MG63 (cell line): ENCODE measurements around the gene GNG7. TPM values are rescaled to one million over a fixed set of nuclear protein-coding genes. Genes with fewer than 3 reads are reported as not detected.
"Not testable (repeated sequence)": the region's sequence is repeated elsewhere in the genome, so short reads cannot be mapped to it uniquely, and the experiment has no call there.

Source experiments
- DNase-seq: peaks from one replicate; pipeline ENCODE4 v3.0.0-alpha.2; 2020
- H3K27me3 ChIP-seq: fragments of 250-450 bp; sonication (Bioruptor Pico); 2 replicates; pipeline ENCODE4 v1.5.1; 2020; ENCODE audit warnings: mild to moderate bottlenecking, moderate library complexity
- H3K36me3 ChIP-seq: fragments of 250-450 bp; sonication (Bioruptor Pico); 2 replicates; pipeline ENCODE4 v1.5.1; 2020; ENCODE audit warnings: mild to moderate bottlenecking, moderate library complexity
- H3K4me3 ChIP-seq: fragments of 250-450 bp; sonication (Bioruptor Pico); 2 replicates; pipeline ENCODE4 v1.5.1; 2020; ENCODE audit warnings: mild to moderate bottlenecking, moderate library complexity
- H3K9me3 ChIP-seq: fragments of 250-450 bp; sonication (Bioruptor Pico); 2 replicates; pipeline ENCODE4 v1.5.1; 2020; ENCODE audit warnings: mild to moderate bottlenecking, moderate library complexity
- total RNA-seq: library from RNA; depleted of rRNA; stranded (reverse); fragments of >200 nt; shearing (Covaris generic); gene quantifications from 2 replicates; pipeline ENCODE4 v1.2.3, GENCODE V29; 2014; ENCODE audit warnings: low replicate concordance

GNG7 gene
- total RNA-seq, 1 experiment from 2014 or later = 0.20 TPM

DNA sequence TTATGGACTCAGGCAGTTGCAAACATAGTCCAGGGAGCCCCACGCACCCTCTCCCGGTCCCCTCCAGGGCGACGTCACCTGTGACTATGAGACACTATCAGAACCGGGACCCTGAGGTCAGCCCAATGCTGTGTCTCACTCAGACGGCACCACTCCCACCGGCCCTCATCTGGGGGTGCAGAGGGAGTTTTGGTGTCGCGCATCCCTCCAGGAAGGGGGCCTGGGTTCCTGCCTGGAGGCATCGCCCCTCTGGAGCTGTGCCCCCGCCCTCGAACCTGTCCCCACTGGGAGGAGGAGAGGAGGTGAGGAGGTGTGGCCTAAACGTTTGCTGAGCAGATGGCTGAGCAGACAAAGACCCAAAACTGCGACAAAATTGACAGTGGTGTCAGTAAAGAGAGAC lies 175.3 kb downstream of the GNG7 start:
- DNase-seq = no peak
- Histone ChIP-seq H3K9me3 (no peaks in the 10 kb centered on the region), H3K4me3 (no peak overlapping the region), H3K27me3 (no peaks in the 10 kb centered on the region), H3K36me3 (no peaks in the 10 kb centered on the region)

DNA sequence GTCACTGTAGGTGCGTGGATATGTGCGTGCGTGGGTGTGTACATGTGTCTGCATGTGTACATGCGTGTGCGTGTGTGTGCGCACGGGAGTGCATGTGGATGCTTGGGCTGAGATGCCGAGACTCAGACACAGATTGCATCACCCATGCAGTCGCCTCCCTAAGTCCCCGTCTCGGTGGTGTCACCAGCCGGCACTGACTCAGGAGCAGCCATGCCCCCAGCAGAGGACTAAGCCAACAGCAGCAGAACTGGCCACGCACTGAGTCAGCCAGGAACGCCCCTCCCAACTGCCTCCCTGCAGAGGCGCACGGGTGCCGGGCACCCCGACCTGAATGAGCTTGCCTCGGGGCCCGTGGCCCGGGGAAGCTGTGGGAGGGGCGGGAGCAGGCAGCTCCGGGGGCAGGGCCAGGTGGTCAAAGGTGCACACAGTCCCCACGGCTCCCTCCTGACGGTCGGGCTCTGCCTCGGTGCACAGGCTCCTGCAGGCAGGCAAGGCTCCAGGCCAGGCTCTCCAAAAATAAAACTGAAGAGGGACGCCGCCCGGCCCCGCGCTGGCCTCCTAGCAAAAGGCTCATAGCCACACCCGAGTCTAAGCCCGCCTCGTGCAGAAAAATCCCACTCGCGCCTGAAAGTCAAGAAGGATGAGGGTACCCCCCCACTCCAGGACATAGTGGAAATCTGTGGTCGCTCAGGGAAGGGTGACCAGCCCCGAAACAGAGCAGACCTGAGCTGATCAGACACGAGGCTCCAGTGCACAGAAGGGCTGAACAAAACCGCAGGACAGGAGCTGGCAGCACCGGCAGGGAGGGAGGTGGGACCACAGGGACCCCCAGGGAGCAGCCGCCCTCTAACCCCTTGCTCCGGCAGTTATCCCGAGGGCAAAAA lies 177.4 kb downstream of the GNG7 start:
- peak; percentile 82 for DNase-seq
- no peaks in the 10 kb centered on the region for H3K27me3 ChIP-seq
- H3K36me3 ChIP-seq = no peaks in the 10 kb centered on the region
- no peaks in the 10 kb centered on the region for H3K9me3 ChIP-seq
- H3K4me3 ChIP-seq = peak overlapping the region; percentile 9; the same call in 1 of the 2 replicates

DNA sequence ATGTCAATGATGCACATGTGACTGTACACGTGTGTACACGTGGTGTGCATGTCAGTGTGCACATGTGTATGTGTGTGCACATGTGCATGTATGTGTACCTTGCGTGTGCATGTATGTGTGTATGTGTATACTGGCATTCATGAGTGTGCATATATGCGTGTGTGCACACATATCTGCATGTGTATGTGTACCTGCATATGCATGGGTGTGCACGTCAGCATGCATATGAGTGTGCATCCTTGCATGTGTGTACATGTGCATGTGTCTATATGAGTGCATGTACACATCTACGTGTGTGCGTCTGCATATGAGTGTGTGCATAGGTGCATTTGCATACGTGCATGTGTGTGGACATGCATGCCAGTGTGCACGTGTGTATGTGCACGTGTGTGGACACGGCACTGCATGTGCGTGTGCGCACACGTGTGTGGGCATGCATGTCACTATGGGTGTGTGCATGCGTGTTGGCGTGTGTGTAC lies 178.1 kb downstream of the GNG7 start:
- H3K36me3 ChIP-seq = no peaks in the 10 kb centered on the region
- no peak for DNase-seq
- no peaks in the 10 kb centered on the region for H3K27me3 ChIP-seq
- H3K4me3 ChIP-seq = no peak overlapping the region
- H3K9me3 ChIP-seq = no peaks in the 10 kb centered on the region

DNA sequence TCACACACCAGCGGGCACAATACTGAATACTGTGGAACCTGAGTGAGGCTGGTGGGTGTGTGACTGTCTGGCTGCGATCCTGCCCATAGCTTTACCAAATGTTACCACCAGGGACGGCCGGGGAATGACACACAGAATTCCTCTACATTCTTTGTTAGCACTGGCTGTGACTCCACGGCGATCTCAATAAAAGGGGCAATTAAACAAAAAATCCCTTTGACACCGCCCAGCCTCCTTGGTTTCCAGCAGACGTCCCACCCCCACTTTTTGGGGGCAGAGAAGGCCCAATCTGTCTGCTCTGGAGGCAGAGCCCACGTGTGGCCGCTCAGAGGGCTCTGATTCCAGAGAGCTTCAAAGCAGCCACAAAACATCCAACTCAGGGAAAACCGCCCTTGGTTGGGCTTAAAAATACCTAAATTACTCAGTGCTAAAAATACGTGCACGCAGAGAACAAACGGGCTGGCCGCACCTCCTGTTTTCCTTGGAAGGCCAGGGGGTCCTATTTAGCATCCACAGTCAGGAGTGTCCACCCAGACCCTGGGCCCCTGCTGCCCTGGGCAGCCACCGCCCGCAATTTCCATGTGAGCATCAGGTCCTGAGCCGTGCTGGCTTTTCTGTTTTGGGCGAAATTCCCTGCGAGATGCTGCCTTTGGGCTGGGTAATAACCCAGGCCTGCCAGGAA lies 178.7 kb downstream of the GNG7 start:
- no peak for DNase-seq
- Histone ChIP-seq H3K9me3 (no peaks in the 10 kb centered on the region), H3K27me3 (no peaks in the 10 kb centered on the region), H3K4me3 (no peak overlapping the region), H3K36me3 (no peaks in the 10 kb centered on the region)

DNA sequence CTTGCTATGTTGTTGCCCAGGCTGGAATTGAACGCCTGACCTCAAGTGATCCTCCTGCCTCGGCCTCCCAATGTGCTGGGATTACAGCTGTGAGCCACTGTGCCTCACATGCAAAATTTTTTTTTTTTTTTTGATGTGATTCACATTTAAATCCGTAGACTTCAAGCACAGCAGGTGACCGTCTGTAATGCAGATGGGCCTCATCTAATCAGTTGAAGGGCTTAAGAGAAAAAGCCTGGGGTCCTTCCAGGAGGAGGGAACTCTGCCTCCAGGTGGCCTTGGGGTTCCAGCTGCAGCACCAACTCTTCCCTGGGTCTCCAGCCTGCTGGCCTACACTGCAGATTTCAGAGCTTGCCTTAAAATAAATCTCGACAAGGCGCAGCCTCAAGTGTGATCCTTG lies 183.0 kb downstream of the GNG7 start:
- no peaks in the 10 kb centered on the region for H3K36me3 ChIP-seq
- no peak for DNase-seq

DNA sequence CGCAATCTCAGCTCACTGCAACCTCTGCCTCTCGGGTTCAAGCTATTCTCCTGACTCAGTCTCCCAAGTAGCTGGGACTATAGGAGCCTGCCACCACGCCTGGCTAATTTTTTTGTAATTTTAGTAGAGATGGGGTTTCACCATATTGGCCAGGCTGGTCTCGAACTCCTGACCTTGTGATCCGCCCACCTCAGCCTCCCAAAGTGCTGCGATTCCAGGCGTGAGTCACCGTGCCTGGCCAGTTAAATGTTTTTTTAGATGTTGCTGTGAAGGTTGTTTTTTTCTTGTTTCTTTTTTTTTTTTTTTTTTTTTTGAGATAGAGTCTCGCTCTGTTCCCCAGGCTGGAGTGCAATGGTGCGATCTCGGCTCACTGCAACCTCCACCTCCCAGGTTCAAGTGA lies 183.6 kb downstream of the GNG7 start:
- not testable (repeated sequence) for DNase-seq, H3K36me3 ChIP-seq, H3K27me3 ChIP-seq, H3K4me3 ChIP-seq, H3K9me3 ChIP-seq

More for the DNA sequence above, 183.0 kb downstream of the GNG7 start:
- Histone ChIP-seq H3K9me3 (no peaks in the 10 kb centered on the region), H3K27me3 (no peaks in the 10 kb centered on the region), H3K4me3 (no peak overlapping the region)

DNA sequence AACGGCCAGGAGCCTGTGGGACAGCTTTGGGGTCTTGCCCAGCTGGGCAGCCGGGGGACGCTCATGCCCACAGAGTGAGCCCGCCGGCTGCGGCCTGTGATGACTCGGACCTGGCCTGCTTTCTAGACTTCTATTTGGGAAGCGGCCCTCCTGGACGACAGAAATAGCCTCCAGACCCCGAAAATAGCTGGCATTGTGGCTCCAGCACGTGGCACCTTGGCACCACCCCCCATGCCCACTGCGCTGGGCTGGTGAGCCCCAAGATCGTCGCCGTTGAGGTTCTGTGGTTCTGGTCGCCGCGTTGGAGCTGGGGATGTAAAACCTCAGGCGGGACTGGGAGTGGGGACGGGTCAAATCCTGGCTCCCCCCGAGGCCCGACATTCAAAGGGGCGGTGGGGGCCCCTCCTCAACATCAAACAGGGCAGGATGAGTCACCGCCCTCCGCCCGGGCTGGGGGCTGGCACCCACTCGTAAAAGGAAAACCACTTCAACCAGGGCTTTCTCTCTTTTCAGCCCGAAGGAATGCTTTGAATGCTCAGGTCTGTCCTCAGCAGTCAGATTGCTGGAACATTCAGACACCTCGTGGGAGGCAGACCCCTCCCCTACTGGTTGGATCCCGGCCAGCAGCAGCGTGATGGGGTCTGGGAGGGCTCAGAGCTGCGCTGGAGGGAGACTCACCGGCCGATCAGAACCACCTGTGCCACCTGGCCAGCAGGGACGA lies 184.5 kb downstream of the GNG7 start:
- no peak for DNase-seq
- no peaks in the 10 kb centered on the region for H3K27me3 ChIP-seq
- no peaks in the 10 kb centered on the region for H3K36me3 ChIP-seq
- no peaks in the 10 kb centered on the region for H3K9me3 ChIP-seq
- H3K4me3 ChIP-seq = no peak overlapping the region

DNA sequence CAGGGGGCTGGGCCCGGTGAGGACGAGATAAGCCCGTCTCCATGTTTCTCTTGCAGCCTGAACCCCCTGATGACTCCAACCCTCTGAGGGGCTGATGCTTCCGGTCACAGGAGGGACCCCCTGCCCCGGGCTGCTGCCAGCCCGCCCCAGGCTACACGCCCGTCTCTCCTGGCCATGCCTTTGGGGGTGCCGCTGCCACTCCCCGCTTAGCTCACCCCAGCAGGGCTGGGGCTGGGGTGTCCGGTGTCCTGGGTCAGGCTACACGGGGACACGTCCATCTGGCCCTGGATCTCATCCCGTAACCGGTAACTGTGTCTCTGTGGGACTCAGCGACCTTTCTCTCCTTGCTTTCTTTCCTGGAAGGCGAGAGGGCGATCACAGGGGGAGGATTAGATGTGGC lies 185.8 kb downstream of the GNG7 start:
- no peak overlapping the region for H3K4me3 ChIP-seq
- H3K9me3 ChIP-seq = no peaks in the 10 kb centered on the region
- H3K36me3 ChIP-seq = no peaks in the 10 kb centered on the region
- DNase-seq = no peak
- no peaks in the 10 kb centered on the region for H3K27me3 ChIP-seq

DNA sequence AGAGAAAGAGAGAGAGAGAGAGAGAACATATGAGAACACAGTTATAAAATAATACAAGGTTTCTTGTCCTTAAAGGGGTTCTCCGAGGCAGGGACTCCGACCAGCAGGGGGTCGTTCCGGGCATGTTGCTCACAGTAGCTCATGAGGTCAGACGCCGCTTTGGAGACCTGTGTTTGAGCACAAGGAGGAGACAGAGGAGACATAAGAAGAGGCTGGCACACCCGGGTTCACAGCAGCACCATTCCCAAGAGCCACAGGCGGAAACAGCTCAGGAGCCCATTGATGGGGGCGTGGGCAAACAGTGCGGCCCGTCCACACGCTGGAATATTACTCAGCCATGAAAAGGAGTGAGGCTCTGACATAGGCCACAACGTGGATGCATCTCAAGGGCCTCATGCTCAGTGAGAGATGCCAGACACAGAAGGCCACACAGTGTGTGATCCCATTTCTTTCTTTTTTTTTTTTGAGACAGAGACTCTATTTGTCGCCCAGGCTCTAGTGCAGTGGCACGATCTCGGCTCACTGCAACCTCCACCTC lies 187.4 kb downstream of the GNG7 start:
- no peak for DNase-seq

DNA sequence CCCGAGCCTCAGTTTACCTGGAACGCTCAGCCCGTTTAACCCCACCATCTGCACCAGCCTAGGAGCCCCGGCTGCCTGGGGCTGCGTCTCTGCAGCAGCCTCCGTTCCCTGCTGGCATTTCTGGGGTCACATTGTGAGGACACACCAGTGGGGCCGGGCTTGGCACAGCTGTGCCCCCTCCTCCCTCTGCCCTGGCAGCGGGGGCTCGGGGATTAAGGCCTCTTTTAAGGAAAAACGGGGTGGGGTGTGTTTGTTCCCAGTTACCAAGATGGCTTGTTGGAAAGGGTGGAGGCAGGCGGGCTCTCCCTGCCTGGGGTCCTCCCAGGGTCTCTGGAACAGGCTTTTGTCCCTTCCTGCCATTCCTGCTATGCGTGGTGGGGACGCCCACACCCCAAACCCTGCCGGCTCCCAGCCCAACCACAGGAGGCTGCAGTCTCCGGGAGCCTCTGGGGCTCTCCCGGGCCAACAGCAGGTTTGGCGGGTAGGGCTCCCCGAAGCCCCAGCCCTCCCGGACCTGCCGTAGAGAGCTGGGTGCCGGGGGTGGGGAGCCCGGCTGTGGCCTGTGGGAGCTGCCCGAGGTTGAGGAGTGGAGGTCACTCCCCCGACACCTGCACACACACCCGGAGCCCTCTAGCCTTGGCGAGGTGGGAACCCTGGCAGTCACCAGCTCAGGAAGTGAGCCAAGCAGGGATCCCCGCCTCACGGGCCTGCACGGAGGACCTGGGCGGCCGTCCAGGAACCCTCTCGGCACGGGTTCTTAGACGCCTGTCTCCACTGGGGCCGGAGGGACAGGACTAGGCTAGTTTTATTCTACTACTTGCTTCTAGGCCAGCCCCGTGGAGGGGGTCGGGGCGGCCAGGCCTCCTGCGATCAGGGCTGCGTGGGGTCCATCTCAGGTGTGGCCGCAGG lies 189.7 kb downstream of the GNG7 start:
- no peaks in the 10 kb centered on the region for H3K9me3 ChIP-seq
- H3K4me3 ChIP-seq = no peak overlapping the region
- no peaks in the 10 kb centered on the region for H3K36me3 ChIP-seq
- DNase-seq = no peak
- H3K27me3 ChIP-seq = no peaks in the 10 kb centered on the region

More for the DNA sequence above, 187.4 kb downstream of the GNG7 start:
- Histone ChIP-seq H3K9me3 (no peaks in the 10 kb centered on the region), H3K27me3 (no peaks in the 10 kb centered on the region), H3K36me3 (no peaks in the 10 kb centered on the region), H3K4me3 (no peak overlapping the region)

DNA sequence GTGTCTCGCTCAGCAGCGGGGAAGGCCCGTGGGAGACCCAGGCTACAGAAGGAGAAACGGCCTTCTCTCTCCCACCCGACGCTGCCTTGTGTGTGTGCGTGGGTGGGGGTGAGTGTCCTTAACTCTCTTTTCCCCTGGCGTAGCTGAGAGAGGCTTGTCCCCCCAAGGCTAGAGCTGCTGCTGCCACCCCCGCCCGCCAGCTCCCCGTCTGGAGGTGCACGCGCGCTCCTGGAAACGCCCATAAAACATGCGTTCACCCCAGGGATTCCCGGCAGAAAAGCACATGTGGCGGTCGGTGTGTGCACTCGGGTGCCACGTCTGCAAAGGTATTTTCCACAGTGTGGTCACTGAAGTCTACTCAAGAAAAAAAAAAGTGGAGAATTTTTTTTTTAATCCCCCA lies 190.5 kb downstream of the GNG7 start:
- Histone ChIP-seq H3K27me3 (no peaks in the 10 kb centered on the region), H3K9me3 (no peaks in the 10 kb centered on the region), H3K36me3 (no peaks in the 10 kb centered on the region), H3K4me3 (no peak overlapping the region)
- no peak for DNase-seq

DNA sequence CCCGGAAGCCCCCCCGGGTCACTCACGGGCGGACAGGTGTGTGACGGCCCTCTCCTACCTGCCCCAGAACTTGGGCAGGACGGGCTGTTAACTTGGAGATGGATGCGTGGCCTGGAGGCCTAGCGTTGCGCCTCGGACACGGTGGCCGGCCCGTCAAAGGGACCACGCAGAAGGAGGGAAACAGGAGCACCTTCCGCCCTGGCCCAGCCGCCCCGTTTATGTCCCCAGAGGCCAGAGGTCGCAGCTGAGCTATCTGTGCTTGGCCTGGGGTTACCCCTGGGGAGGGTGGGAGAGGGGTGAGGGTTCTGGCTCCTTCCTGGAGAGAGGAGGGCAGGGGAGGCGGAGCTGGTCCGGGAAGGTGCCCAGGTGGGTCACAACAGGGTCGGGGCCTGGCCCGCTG lies 190.9 kb downstream of the GNG7 start:
- DNase-seq = no peak
- H3K36me3 ChIP-seq = no peaks in the 10 kb centered on the region
- H3K9me3 ChIP-seq = no peaks in the 10 kb centered on the region
- no peaks in the 10 kb centered on the region for H3K27me3 ChIP-seq
- H3K4me3 ChIP-seq = no peak overlapping the region

DNA sequence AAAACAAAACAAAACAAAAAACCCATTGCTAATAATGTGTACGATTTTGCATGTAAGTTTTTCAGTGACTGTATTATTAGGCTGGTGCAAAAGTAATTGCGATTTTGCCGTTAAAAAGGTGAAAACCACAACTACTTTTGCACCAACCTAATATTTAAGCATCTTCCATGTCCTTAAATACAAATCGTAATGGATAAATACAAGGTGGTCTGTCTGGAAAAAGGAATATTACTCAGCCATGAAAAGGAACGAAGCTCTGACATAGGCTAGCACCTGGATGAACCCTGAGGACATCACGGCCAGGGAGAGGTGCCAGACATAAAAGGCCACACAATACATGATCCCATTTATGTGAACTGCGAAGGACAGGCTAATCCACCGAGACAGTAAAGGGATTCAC lies 193.4 kb downstream of the GNG7 start:
- H3K27me3 ChIP-seq = no peaks in the 10 kb centered on the region

DNA sequence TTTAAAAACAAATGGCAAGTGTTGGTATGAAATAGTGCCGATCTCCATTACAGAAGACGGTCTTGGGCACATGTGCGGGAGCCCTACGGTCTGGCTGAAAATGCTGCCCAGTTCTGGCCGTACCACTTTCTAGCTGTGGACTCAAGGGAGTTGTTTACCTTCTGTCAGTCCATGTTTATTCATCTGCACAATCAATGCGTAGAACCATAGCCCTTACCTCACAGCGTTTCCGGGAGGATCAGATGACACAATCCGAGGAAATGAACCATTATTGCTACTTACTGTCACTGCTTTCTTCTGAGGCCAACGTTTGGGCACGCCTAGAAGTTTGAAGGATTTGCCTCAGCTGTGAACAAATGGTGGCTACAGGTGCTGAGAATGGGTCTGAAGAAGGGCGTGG lies 195.4 kb downstream of the GNG7 start:
- no peaks in the 10 kb centered on the region for H3K36me3 ChIP-seq
- H3K9me3 ChIP-seq = no peaks in the 10 kb centered on the region
- H3K27me3 ChIP-seq = no peaks in the 10 kb centered on the region
- no peak overlapping the region for H3K4me3 ChIP-seq
- peak; percentile 32 for DNase-seq

More for the DNA sequence above, 193.4 kb downstream of the GNG7 start:
- no peak overlapping the region for H3K4me3 ChIP-seq
- DNase-seq = no peak
- H3K9me3 ChIP-seq = no peaks in the 10 kb centered on the region
- no peaks in the 10 kb centered on the region for H3K36me3 ChIP-seq

DNA sequence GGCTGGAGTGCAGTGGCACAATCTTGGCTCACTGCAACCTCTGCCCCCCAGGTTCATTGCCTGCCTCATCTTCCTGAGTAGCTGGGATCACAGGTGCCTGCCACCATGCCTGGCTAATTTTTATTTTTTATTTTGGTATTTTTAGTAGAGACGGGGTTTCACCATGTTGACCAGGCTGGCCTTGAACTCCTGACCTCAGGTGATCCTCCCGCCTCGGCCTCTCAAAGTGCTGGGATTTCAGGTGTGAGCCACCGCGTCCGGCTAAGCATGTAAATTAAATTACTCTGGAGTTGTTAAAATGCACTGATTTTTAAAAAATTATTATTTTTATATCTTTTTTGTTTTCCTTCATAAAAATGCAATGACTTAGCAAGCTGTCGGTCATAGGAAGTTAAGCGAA lies 195.8 kb downstream of the GNG7 start:
- not testable (repeated sequence) for H3K27me3 ChIP-seq, H3K9me3 ChIP-seq, DNase-seq, H3K4me3 ChIP-seq, H3K36me3 ChIP-seq

DNA sequence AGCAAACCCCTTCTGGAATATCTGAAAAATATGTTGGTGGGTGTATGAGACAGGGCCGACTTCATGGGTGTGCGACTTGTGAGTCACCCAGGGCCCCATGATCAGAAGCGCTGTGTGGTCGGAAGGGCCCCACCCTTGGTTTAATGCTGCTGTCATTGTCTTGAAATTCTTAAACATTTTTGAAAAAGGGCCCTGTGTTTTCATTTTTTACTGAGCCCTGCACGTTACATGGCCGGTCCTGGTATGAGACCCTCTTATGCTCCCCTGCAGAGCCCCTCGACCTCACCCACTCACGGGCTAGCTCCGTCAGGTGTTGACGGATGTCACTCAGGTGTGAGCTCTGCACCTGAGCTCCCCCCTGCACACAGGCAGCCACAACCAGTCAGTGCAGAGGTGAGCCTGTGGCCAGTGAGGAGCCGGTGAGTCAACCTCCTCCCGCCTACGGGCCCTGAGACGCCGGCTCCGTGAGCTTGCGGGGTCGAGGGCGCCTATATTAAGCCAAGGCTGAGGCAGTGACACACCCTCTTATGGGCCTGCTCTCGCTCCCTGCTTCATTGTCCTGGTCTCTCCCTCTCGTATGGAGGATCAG lies 198.9 kb downstream of the GNG7 start:
- DNase-seq = peak; percentile 60
- no peaks in the 10 kb centered on the region for H3K9me3 ChIP-seq
- no peaks in the 10 kb centered on the region for H3K27me3 ChIP-seq
- no peak overlapping the region for H3K4me3 ChIP-seq
- H3K36me3 ChIP-seq = no peaks in the 10 kb centered on the region
